22Rv1 (cell line): ENCODE measurements around the gene UNC45B.

ENCODE experiments used
- CTCF ChIP-seq: fragments of 450-650 bp; IDR thresholded peaks from 2 replicates; pipeline ENCODE4 v1.5.1; 2017; ENCODE audit warnings: mild to moderate bottlenecking
- ZFX ChIP-seq: fragments of 450-650 bp; IDR thresholded peaks from 2 replicates; pipeline ENCODE4 v1.6.1; 2017; ENCODE audit warnings: antibody characterized with exemption, borderline replicate concordance

- TF ChIP-seq CTCF (no peak), ZFX (no peak)
These were observed 12.3 kb upstream of the UNC45B start for GRCh38 chr17:35135322-35135721.
